HG03060 (cell line): ENCODE data around the gene GPX3.

Source experiments
- ATAC-seq: cut with Tn5 transposase; IDR thresholded peaks from one replicate; pipeline ENCODE4 v1.9.1; 2021; ENCODE audit warnings: low read depth, moderate number of reproducible peaks; ENCODE audit not compliant: unreplicated experiment

GPX3 gene

DNA sequence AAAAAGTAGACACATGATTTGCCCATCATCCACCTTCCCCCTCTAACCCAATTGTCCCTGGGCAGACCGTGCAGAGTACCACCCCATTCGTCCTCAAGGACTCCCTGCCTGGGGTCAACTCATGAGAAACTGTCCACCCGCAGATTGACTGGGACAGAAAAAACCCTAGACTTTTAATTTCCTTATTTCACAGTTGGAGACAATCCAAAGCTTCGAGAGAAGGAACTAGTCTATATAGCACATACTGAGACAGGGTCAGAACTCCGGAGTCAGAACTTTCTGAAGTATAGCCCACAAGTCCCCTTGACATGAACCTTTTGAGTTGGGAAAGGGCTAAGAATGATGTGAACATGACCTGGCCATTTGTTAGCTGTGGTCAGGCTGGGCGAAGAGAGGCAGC is 7.5 kb upstream of the GPX3 start:
- no peak for ATAC-seq

DNA sequence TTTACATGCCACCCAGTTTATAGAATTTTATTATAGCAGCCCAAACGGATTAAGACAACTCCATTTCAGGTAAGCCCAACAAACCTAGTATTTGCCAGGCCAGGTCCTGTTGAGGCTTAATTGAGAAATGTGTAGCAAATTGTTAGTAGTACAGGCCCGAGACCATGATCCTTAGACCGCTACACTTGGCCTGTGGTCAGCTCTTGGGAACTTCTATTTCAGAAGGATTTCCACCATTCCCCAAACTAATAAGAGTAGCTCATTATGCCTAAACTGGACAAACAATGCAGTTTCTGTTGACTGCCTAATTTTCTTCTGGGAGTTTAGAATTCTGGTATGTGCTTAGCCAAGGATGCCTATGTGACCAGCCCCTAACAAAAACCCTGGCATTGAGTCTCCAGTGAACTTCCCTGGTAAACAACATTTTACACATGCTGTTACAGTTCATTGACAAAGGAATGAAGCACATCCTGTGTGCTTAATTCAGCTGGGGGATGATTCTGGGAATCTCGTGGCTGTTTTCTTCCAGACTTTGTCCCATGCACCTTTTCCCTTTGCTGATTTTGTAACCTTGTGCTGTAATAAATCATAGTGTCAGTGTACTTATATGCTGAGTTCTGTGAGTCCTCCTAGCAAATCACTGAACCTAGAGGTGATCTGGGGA is 5.6 kb upstream of the GPX3 start:
- ATAC-seq: no peak

DNA sequence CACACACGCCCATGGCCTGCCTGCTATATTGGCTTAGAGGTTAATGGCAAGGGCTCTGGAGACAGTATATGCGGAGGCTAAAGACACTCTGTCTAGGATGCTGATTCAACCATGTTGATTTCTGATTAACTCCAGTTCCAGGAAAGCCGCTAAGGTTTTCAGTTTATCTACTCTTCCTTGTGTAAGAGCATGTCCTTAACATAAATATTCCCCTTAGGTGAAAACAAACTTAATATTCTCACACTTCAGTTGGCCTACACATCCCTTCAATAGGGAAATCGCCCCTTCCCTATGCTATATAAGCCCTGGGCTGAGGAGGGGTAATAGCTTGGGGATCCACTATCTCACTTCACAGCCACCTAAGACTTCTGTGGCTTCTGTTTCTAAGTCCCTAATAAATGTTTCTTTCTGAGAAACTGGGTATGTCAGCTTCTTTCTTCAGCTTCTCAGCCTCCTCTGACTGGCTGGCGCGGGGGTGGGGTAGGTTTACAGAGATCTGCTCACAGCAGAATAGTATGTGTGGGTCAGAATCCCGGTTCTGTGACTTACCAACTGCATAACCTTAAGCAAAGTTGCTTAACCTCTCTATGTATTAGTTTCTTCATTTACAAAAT is 4.3 kb upstream of the GPX3 start:
- no peak for ATAC-seq

DNA sequence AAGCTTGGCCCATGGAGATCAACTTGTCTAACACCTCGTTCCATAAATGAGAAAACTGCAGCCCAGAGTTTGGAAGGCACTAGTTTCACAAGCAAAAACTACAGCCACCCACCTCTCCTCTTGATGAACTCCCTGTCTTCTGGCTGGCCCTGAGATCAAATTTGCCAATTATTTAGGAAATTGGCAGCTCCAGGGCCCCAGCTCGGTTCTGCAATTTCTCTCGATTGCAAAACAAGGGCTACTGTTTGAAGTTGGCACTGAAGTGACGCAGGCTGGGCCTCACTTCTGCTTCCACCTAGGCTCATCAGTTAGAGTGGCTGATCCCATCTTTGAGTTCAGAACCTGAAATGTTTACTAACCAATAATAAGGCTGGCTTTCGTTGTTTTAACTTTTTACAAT is 3.7 kb upstream of the GPX3 start:
- no peak for ATAC-seq

DNA sequence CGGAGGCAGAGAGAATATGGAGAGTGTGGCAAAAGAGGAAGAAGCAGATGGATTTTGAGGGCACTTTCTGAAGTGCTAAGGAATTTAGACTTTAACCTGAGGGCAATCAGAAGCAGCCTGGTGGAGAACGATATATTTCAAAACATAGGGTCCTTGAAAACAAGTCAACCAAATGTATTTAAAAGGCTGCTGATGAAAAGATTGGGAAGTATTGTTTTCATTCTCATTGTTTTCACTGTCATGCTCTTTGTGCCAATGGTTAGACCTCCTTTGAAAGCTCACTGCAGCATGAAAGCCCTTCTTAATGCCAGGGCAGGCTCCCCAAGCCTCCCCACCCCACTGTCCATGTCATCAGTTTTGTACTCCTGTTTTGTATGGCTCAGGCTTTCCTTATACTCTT is 2.5 kb upstream of the GPX3 start:
- no peak for ATAC-seq

DNA sequence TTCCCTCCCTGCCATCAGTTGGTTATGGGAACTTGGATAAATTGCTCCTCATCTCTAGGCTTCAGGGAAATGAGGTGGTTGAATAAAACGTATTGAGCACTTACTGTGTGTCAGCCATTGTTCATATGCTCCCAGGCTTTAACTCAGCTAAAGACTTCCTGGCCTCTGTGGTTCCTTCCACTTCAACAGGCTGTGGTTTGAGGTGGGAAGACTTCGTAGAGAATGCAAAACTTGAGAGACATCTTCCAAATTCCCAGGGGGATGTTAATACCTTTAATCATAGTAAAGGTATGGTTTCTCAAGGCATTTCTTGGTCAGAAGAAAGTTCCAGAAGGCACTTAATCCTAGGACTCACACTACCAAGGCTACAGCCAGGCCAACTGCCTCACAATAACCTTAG is 1.5 kb upstream of the GPX3 start:
- no peak for ATAC-seq

DNA sequence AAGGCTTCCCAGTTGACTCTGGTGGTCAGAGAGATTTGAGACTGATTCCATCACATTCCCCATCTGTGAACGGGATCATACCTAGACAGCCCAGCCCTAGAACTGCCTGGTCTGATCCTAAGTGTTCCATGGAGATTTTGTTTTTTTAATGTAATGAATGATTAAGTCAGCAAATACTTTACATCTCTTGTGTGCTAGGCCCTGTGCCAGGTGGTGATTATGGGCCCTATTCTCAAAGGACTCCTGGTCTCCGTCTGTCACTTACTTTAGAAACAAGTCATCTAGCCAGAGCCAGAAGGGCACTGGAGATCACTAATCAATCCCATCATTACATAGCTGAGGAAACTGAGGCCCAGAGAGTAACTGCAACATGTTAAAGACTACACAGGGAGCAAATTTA is 1.1 kb upstream of the GPX3 start:
- no peak for ATAC-seq

DNA sequence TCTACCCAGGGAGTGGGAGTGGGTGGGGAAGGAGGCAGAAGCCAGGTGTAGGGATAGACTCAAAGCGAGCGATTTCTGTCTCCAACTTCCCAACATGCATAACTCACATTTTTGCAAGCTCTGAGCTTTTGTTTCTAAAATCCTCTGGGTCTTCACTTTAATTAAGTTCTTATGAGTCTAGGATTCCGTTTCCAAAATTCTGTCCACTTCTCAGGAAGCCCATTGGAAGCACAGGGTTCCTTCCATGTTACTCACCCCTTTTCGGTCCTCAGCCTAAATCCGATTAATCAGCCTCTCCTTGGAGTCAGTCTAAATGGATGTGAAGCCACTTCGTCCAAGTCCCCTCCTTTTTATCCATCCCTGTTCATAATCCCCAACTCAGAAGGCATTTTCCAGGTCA is 1.4 kb downstream of the GPX3 start:
- no peak for ATAC-seq

DNA sequence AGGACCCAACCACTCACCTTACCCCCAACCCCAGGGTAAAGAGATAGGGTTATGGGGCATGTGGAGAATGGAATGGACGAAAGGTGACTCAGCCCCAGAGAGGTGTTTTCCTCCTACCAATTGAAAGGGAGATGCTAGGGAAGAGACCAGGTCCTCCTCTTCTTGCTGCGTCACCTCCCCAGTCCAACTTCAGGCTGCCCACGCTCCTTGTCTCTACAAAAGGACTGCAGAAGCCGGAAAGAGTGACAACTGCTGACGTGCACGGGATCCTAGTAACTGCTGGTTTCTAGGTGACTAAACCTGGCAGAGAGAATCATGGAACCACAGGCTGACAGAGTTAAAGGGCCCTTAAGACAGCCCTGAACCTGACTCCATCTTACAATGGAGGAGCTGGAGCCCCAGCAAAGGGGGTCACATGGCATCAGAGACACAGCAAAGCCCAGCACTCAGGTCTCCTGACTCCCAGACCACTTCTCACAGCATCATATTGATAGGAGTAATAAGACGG is 2.2 kb downstream of the GPX3 start:
- ATAC-seq: no peak

DNA sequence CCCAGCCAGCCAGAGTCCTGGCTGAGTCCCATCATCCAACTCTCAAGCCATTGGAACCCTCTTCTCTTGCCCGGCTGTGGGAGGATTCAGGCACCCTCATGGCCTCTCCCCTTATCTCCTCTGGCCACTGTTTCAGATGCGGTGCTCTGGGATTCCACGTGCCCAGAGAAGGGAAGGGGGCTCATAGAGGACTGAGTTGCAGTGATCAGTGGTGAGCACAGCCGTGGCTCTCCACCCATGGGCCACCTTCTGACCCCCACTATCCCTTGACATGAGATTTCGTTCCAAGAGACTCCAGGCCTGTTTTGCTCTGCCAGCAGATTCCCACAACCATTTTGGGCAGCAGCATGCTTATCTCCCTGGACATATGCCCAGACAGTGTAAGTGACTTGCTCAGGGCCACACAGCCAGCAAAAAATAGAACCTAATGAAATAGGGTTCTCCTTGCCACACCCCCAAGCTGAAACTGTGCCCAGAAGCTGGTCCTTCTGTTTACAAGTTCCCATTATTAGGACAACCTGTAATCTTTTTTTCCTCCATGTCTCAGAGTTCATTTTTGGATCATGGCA is 2.7 kb downstream of the GPX3 start:
- ATAC-seq: no peak

DNA sequence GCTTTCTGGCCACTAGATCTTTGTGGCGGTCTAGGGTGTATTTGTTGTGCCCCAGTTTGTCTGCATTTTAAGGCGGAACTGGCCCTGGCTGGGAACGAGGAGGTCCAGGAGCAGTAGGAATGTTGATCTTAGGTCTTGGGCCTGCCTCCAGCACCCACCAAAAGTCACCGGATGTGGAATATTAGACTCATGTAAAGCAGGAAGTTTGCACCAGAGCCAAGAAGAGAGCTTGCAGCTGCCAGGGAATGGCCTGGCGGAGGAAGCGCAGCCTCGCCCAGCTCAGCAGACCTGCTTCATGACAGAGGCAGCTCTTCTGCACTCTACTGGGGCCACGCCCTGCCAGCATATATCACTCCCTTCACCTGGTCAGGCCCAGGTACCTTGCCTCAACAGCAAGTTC is 3.3 kb downstream of the GPX3 start:
- no peak for ATAC-seq

DNA sequence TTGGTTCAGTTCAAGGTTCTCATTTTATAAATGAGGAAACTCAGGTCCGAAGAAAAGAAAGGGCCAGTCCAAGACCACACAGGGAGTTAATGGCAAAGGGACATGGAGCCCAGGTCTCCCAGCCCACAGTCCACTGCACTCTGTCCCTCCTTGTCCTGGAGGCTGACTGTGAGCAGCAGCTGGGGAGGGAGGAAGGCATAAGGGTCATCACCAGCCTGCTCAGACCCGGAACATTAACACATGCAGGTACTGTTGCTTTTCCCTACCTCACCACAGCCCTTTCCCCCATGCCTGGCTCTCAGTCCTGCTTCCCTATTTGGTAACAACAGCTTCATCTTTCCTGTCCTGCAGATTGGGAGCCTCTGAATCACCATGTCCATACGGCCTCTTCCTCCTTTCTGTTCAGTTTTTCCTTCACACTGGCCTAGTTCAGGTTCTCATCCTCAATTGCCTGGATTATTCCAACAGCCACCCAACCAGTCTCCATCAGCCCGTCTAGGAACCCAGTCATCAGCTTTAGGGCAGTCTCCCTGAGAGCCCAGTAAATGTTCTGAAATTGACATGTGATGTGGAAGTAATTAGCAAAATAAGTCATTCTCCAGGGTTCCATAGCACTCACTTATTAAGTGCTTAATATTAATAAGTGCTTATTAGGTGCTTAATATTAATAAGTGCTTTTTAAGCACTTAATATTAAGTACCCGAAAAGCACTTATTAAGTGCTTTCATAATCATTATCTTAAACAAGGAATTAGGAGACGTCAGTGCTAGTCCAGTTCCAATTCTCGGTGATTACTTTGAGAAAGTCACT is 4.3 kb downstream of the GPX3 start:
- ATAC-seq: no peak

DNA sequence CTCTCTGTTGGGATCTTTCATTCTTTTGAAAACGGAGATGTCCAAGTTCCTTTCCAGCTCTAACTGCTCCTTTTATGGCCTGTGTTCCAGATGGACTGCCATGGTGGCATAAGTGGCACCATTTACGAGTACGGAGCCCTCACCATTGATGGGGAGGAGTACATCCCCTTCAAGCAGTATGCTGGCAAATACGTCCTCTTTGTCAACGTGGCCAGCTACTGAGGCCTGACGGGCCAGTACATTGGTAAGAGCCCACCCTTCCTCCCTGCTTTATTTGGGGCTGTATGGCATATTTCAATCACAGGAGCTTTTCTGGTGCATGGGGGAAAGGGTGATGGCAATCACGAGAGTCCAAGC is 4.8 kb downstream of the GPX3 start:
- ATAC-seq: no peak

DNA sequence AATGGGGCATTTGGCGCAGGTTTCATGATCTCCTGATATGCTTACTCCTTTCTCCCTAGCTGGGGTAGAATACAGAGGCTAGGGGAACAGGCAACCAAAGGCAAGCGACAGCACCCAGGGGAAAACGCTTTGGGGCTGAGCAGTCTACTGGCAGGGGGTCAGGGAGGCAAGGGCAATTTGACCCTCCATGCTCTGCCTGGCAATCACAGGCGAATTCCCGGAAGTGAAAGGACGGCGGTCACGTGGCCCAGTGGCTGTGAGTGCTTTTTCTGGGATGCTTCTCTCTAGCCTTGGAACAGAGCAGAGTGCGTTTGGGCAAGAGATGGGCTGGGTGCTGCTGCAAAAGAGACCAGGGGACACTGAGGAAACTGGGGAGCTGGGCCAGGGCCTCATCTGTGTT is 5.7 kb downstream of the GPX3 start:
- no peak for ATAC-seq

DNA sequence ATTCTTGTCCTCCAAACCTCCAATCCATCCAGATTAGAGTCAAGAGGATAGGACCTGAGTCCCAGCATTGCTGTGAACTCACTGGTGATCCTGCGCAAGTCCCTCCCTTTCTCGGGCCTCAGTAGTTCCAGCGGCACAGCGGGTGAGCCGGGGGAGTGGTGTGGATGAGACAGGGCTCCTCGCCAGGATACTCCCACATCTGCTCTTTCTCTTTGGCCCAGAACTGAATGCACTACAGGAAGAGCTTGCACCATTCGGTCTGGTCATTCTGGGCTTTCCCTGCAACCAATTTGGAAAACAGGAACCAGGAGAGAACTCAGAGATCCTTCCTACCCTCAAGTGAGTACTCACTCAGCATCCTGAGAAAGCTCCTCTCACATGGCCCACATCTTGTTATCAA is 6.3 kb downstream of the GPX3 start:
- no peak for ATAC-seq

DNA sequence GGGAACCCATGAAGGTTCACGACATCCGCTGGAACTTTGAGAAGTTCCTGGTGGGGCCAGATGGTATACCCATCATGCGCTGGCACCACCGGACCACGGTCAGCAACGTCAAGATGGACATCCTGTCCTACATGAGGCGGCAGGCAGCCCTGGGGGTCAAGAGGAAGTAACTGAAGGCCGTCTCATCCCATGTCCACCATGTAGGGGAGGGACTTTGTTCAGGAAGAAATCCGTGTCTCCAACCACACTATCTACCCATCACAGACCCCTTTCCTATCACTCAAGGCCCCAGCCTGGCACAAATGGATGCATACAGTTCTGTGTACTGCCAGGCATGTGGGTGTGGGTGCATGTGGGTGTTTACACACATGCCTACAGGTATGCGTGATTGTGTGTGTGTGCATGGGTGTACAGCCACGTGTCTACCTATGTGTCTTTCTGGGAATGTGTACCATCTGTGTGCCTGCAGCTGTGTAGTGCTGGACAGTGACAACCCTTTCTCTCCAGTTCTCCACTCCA is 7.6 kb downstream of the GPX3 start:
- no peak for ATAC-seq

DNA sequence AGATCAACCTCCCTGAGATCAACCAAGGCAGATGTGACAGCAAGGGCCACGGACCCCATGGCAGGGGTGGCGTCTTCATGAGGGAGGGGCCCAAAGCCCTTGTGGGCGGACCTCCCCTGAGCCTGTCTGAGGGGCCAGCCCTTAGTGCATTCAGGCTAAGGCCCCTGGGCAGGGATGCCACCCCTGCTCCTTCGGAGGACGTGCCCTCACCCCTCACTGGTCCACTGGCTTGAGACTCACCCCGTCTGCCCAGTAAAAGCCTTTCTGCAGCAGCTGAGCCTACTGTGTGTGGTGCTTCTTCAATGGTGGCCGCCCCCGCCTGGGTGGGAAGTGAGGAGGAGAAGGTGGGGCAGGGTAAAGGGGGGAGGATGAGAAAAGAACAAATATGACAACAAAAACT is 8.3 kb downstream of the GPX3 start:
- ATAC-seq: no peak

DNA sequence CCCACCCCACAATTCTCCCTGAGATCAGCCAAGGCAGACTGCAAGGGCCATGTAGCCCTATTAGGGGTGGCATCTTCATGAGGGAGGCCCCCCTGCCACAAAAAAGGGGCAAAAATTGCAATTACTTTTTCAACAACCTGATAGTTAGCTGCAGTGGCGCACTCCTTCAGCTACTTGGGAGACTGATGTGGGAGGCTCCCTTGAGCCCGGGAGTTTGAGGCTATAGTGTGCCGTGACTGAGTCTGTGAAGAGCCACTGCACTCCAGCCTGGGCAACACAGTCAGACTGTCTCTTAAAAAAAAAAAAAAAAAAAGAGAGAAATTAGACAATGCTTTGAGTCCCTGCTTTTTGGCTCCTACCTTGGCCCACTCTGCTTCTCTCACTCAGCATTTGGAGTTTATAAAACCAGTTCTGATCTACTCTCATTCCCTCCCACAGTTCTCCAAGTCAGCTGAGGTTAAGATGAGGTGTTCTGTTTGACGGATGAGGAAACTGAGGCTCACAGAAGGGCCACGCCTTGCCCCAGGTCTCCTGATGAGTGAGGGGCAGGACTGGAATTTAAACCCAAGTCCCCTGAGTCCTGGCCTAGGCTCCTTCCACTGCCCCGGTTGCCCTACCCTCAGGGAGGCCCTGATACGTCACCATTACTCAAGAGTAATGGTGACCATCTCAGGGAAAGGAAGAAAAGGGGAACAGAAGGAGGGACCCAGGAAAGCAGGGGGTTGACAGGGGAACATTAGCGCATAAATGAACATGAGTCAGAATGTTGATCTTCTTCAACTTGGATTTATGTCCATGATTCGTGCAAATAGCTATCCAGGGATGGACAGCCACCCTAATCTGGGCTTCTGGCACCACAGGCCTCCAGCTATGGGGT is 9.0 kb downstream of the GPX3 start:
- no peak for ATAC-seq

DNA sequence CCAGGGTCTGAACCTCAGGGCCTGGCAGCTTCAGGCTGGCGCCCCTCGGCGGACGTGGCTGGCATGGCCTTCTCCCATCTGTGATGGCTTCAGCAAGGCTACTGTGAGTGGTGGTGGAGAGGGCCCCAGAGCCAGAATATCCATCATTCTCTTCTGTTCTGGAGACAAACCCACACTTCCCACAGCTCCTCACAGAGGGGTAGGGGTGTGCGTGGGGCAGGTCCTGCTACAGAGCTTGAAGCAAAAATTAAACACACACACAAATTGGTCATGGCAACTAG is 9.6 kb downstream of the GPX3 start:
- no peak for ATAC-seq

DNA sequence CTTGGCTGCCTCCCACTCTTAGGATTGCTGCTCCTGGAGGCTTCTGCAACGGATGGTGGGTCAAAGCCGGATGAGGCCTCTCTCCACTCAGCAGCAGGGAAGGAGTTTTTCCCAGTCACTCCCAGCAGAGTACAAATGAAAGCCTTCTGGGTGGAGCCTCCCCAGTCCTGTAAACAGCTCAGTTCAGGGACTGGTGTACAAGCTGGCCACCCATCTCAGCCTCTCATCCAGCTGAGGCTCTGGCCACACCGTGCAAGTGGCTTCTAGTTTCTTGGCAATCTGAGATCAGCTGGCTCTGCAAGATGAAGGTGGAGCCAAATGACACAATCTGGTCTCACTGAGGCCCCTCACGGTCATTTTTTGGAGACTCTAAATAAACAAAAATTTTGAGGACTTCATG is 10.0 kb downstream of the GPX3 start:
- no peak for ATAC-seq

DNA sequence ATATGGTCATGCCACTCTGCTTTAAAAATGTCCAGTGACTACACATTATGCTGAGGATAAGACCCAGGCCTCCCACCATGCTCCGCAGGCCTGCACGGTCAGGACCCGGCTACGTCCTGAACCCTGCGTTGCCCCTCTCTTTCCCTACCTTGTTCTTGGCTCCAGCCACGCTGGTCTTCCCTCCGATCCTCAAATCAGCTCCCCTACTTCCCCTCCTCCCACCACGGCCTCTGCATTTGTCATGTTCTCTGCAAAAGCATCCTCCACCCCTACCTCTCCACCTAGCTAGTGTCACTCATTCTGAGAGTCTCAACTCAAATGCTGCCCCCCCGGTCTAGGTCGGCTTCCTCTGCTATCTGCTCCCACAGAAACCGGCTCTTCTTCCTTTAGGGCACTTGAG is 11.2 kb downstream of the GPX3 start:
- no peak for ATAC-seq
